ENCODE data around the gene ITK. TPM values are rescaled to one million over a fixed set of nuclear protein-coding genes. Genes with fewer than 3 reads are reported as not detected.

The ITK gene
- total and polyA plus RNA-seq, 2 of the 8 experiments (the other 6 are each of a cell fraction or from before 2014, with no cell fraction given): 0.05 TPM; not detected in 1

GRCh38 chr5:157285310-157286035 lies 104.8 kb downstream of the ITK start (continued):
- TF ChIP-seq RAD21 (IDR thresholded peaks at IDR 0.05 in 1 of 2, conservative IDR thresholded peaks at IDR 0.05 in 1 of 2; ENCODE audit: low read depth in 2 of 2, low read length in 2 of 2) (no peak), YY1 (IDR thresholded peaks at IDR 0.05; ENCODE audit: low read depth, low read length) (no peak), JUND (IDR thresholded peaks at IDR 0.05; ENCODE audit: low read length) (no peak), KDM1A (IDR thresholded peaks at IDR 0.05; ENCODE audit: borderline replicate concordance, low read length) (no peak), SP4 (IDR thresholded peaks at IDR 0.05; ENCODE audit: low read length) (no peak), EZH2 (IDR thresholded peaks at IDR 0.05; ENCODE audit: low read depth, low read length, severe bottlenecking) (no peak)
- TF ChIP-seq, protein P1, sequence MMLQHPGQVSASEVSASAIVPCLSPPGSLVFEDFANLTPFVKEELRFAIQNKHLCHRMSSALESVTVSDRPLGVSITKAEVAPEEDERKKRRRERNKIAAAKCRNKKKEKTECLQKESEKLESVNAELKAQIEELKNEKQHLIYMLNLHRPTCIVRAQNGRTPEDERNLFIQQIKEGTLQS (IDR thresholded peaks at IDR 0.05; ENCODE audit: insufficient read depth, low read depth, low read length): no peak

Data from H1 (cell line).